Neural progenitor cell (in vitro differentiated cells): ENCODE measurements around the gene TMEM127. TPM values are rescaled to one million over a fixed set of nuclear protein-coding genes. Genes with fewer than 3 reads are reported as not detected.

Experiments used
- DNase-seq: peaks from one replicate; pipeline ENCODE4 v3.0.0-alpha.2; 2016; ENCODE audit warnings: low spot score
- H2AFZ ChIP-seq: fragments of 200-600 bp; sonication (generic); replicated peaks from 2 replicates; pipeline ENCODE4 v1.6.1; 2016; ENCODE audit warnings: antibody characterized with exemption
- H3F3A ChIP-seq: fragments of 200-600 bp; sonication (generic); 2 replicates; pipeline ENCODE4 v1.6.1; 2016; ENCODE audit warnings: antibody characterized with exemption, low read depth
- H3K27ac ChIP-seq: fragments of 200-600 bp; sonication (generic); 2 replicates; pipeline ENCODE4 v1.5.1; 2016; ENCODE audit warnings: mild to moderate bottlenecking
- H3K27me3 ChIP-seq: fragments of 200-600 bp; sonication (generic); 2 replicates; pipeline ENCODE4 v1.6.1; 2016; ENCODE audit warnings: mild to moderate bottlenecking, moderate library complexity
- H3K36me3 ChIP-seq: fragments of 200-600 bp; sonication (generic); 2 replicates; pipeline ENCODE4 v1.5.1; 2016
- H3K4me1 ChIP-seq: fragments of 200-600 bp; sonication (generic); 2 replicates; pipeline ENCODE4 v1.6.1; 2016; ENCODE audit warnings: mixed run types
- H3K4me2 ChIP-seq: fragments of 200-600 bp; sonication (generic); 2 replicates; pipeline ENCODE4 v1.6.1; 2016
- H3K4me3 ChIP-seq: fragments of 200-600 bp; sonication (generic); 2 replicates; pipeline ENCODE4 v1.5.1; 2016
- H3K79me2 ChIP-seq: fragments of 200-600 bp; sonication (generic); 2 replicates; pipeline ENCODE4 v1.6.1; 2016; ENCODE audit warnings: low read depth
- H3K9ac ChIP-seq: fragments of 200-600 bp; sonication (generic); 2 replicates; pipeline ENCODE4 v1.6.1; 2016
- H3K9me3 ChIP-seq: fragments of 200-600 bp; sonication (generic); 2 replicates; pipeline ENCODE4 v1.5.1; 2016; ENCODE audit warnings: low read depth
- H4K20me1 ChIP-seq: fragments of 200-600 bp; sonication (generic); 2 replicates; pipeline ENCODE4 v1.6.1; 2016; ENCODE audit warnings: low read depth
- H3K27ac Mint-ChIP-seq: 3 replicates; pipeline ENCODE4 v1.8.0; 2021; ENCODE audit warnings: mixed read lengths
- H3K27me3 Mint-ChIP-seq: 2 replicates; pipeline ENCODE4 v1.8.0; 2022; ENCODE audit warnings: low read depth, mild to moderate bottlenecking, inconsistent platforms, moderate library complexity, mixed read lengths; ENCODE audit not compliant: insufficient read depth
- H3K36me3 Mint-ChIP-seq: 3 replicates; pipeline ENCODE4 v1.8.0; 2021; ENCODE audit warnings: mixed read lengths
- H3K4me1 Mint-ChIP-seq: 3 replicates; pipeline ENCODE4 v1.8.0; 2021; ENCODE audit warnings: mixed read lengths
- H3K4me3 Mint-ChIP-seq: 3 replicates; pipeline ENCODE4 v1.8.0; 2021; ENCODE audit warnings: mild to moderate bottlenecking, moderate library complexity, mixed read lengths
- H3K9me3 Mint-ChIP-seq: 3 replicates; pipeline ENCODE4 v1.8.0; 2020; ENCODE audit warnings: mixed read lengths
- EZH2 ChIP-seq: fragments of 200-600 bp; sonication (generic); IDR thresholded peaks from 2 replicates; pipeline ENCODE4 v1.6.1; 2017; ENCODE audit warnings: antibody characterized with exemption, mild to moderate bottlenecking, moderate library complexity
- EZH2phosphoT487 ChIP-seq: fragments of 200-600 bp; sonication (generic); IDR thresholded peaks from 2 replicates; pipeline ENCODE4 v1.6.1; 2017; ENCODE audit warnings: antibody characterized with exemption
- total RNA-seq: library from RNA; depleted of rRNA; stranded (reverse); fragments of >200 nt; gene quantifications from 2 replicates; pipeline ENCODE4 v1.2.3, GENCODE V29; 2015; ENCODE audit warnings: low replicate concordance
- TF ChIP-seq, protein P1 (sequence below): fragments of 200-600 bp; sonication (generic); IDR thresholded peaks from 2 replicates; pipeline ENCODE4 v1.5.1; 2017; ENCODE audit warnings: antibody characterized with exemption, mild to moderate bottlenecking

TMEM127 gene
- total RNA-seq, 1 donor from 2014 or later, result 9.1 TPM

DNA sequence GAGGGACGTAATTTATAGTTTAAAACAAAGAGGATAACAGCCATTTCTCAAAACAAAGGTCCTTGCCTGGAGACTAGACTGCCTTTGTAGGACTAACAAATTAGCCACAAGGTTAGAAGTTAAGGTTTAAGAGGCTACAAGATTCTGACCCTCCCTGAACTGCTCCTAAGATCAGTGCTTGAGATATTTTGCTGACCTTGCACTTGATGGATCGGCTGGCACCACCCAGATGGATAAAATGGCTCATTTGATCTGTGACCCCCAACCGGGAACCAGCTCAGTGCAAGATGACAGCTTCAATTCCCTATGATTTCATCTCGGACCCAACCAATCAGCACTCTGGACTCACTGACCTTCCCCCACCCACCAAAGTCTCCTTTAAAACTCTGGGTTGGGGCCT lies 53.5 kb downstream of the TMEM127 start:
- peaks cover 2% of the 10 kb centered on the region for H3K4me1 ChIP-seq
- no peak overlapping the region for H3K9ac ChIP-seq
- peaks cover 20% of the 10 kb centered on the region for H3K79me2 ChIP-seq
- H3K27me3 ChIP-seq, result no peaks in the 10 kb centered on the region
- no peaks in the 10 kb centered on the region for H3K9me3 ChIP-seq
- DNase-seq, result no peak
- peaks cover 7% of the 10 kb centered on the region for H4K20me1 ChIP-seq
- H3K4me3 ChIP-seq, result no peak overlapping the region
- no peaks in the 10 kb centered on the region for H3K36me3 ChIP-seq
- Mint-ChIP-seq H3K4me3 (no peak overlapping the region), H3K27me3 (no peaks in the 10 kb centered on the region), H3K27ac (no peak overlapping the region), H3K4me1 (peaks cover 18% of the 10 kb centered on the region), H3K36me3 (peaks cover 4% of the 10 kb centered on the region), H3K9me3 (no peaks in the 10 kb centered on the region)
- TF ChIP-seq EZH2phosphoT487 (no peak), EZH2 (no peak)
- TF ChIP-seq, protein P1, sequence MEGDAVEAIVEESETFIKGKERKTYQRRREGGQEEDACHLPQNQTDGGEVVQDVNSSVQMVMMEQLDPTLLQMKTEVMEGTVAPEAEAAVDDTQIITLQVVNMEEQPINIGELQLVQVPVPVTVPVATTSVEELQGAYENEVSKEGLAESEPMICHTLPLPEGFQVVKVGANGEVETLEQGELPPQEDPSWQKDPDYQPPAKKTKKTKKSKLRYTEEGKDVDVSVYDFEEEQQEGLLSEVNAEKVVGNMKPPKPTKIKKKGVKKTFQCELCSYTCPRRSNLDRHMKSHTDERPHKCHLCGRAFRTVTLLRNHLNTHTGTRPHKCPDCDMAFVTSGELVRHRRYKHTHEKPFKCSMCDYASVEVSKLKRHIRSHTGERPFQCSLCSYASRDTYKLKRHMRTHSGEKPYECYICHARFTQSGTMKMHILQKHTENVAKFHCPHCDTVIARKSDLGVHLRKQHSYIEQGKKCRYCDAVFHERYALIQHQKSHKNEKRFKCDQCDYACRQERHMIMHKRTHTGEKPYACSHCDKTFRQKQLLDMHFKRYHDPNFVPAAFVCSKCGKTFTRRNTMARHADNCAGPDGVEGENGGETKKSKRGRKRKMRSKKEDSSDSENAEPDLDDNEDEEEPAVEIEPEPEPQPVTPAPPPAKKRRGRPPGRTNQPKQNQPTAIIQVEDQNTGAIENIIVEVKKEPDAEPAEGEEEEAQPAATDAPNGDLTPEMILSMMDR, result no peak
- no peak overlapping the region for H3K27ac ChIP-seq
- H3F3A ChIP-seq, result peaks cover 4% of the 10 kb centered on the region
- no peak overlapping the region for H3K4me2 ChIP-seq
- H2AFZ ChIP-seq, result no peak overlapping the region

- Mint-ChIP-seq H3K27me3 (peaks cover 3% of the 10 kb centered on the region), H3K9me3 (no peaks in the 10 kb centered on the region), H3K27ac (peak overlapping the region; percentile 25), H3K36me3 (peaks cover 9% of the 10 kb centered on the region), H3K4me1 (peaks cover 40% of the 10 kb centered on the region), H3K4me3 (peak overlapping the region; percentile 90)
- no peak for DNase-seq
- TF ChIP-seq EZH2phosphoT487, result no peak
- TF ChIP-seq, protein P1, result no peak
- Histone ChIP-seq H3K36me3 (no peaks in the 10 kb centered on the region), H4K20me1 (peaks cover 31% of the 10 kb centered on the region), H3K9me3 (no peaks in the 10 kb centered on the region), H3K9ac (no peak overlapping the region), H3K4me3 (peak overlapping the region; percentile 90), H3K79me2 (peaks cover 46% of the 10 kb centered on the region), H3K4me2 (peak overlapping the region; percentile 98), H3F3A (peaks cover 4% of the 10 kb centered on the region), H2AFZ (no peak overlapping the region), H3K27ac (no peak overlapping the region), H3K4me1 (peaks cover 16% of the 10 kb centered on the region), H3K27me3 (no peaks in the 10 kb centered on the region)
Measured at GRCh38 chr2:96209729-96210085, 56.1 kb downstream of the TMEM127 start.

- peak overlapping the region; percentile 98 for H3K4me2 ChIP-seq
- no peaks in the 10 kb centered on the region for H3K9me3 Mint-ChIP-seq
- peaks cover 16% of the 10 kb centered on the region for H3K4me1 ChIP-seq
- H3K36me3 ChIP-seq, result no peaks in the 10 kb centered on the region
- peak overlapping the region; percentile 25 for H3K27ac Mint-ChIP-seq
- peaks cover 36% of the 10 kb centered on the region for H4K20me1 ChIP-seq
- TF ChIP-seq, protein P1, result no peak
- TF ChIP-seq EZH2phosphoT487 (no peak), EZH2 (no peak)
- no peak overlapping the region for H3K27ac ChIP-seq
- peak overlapping the region; percentile 90 for H3K4me3 Mint-ChIP-seq
- H2AFZ ChIP-seq, result peak overlapping the region; percentile 53
- no peaks in the 10 kb centered on the region for H3K27me3 ChIP-seq
- H3K9me3 ChIP-seq, result no peaks in the 10 kb centered on the region
- peaks cover 40% of the 10 kb centered on the region for H3K4me1 Mint-ChIP-seq
- H3K79me2 ChIP-seq, result peaks cover 52% of the 10 kb centered on the region
- H3F3A ChIP-seq, result peaks cover 4% of the 10 kb centered on the region
- peaks cover 3% of the 10 kb centered on the region for H3K27me3 Mint-ChIP-seq
- H3K36me3 Mint-ChIP-seq, result peaks cover 9% of the 10 kb centered on the region
- peak overlapping the region; percentile 90 for H3K4me3 ChIP-seq
- DNase-seq, result no peak
- H3K9ac ChIP-seq, result no peak overlapping the region
Measured at GRCh38 chr2:96209011-96209728, 56.6 kb downstream of the TMEM127 start.
